A673 (cell line): ENCODE results near the gene SAP130.

Experiments
- CTCF ChIP-seq: fragments of 300-800, 200-600 bp; sonication (generic); conservative IDR thresholded peaks from 2 replicates; pipeline ENCODE4 v1.5.1; 2017; ENCODE audit warnings: low read depth, mild to moderate bottlenecking, antibody characterized with exemption, low read length, moderate library complexity, mixed read lengths
- EZH2 ChIP-seq: fragments of 200-600 bp; sonication (generic); IDR thresholded peaks from 2 replicates; pipeline ENCODE4 v1.6.1; 2017; ENCODE audit warnings: borderline replicate concordance, low read depth, mild to moderate bottlenecking, mixed read lengths, antibody characterized with exemption, low read length; ENCODE audit not compliant: poor library complexity, severe bottlenecking

GRCh38 chr2:127996160-127996559 lies 31.7 kb downstream of the SAP130 start:
- no peak for TF ChIP-seq CTCF
- no peak for TF ChIP-seq EZH2
